Stimulated activated CD8-positive, alpha-beta memory T cell treated with anti-CD3 and anti-CD28 coated beads, Interleukin-2, amount 100 ng/mL, for 48 hours (primary cell): ENCODE results near the gene PLD3.
A peak's percentile ranks its signal among the peaks of the same experiment; 100 is the strongest.
"Not testable (repeated sequence)": the region's sequence is repeated elsewhere in the genome, so short reads cannot be mapped to it uniquely, and the experiment has no call there.

ENCODE experiments used
- DNase-seq, 2 donors: peaks; one replicate each; pipeline ENCODE4 v3.0.0-alpha.2; 2020; ENCODE audit warnings: low read depth in 2 of 2

The PLD3 gene

DNA sequence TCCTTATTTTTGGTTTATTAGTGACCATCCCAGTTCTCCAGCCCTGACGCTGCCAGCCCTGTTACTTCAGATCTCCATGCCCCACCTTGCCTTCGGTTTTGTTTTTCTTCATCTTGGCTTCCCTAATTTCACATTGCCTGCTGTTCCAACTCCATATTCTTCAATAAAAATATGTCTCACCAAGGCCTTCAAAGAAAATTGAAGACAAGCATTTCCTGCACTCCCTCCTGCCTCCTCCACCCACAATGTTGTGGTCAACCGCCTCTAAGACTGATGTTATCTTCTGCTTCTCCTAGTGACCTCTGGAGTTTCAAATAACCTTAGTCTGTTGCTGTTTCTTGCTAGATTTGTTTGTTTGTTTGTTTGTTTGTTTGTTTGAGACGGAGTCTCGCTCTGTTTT lies 14.6 kb downstream of the PLD3 start:
- DNase-seq = no peak

DNA sequence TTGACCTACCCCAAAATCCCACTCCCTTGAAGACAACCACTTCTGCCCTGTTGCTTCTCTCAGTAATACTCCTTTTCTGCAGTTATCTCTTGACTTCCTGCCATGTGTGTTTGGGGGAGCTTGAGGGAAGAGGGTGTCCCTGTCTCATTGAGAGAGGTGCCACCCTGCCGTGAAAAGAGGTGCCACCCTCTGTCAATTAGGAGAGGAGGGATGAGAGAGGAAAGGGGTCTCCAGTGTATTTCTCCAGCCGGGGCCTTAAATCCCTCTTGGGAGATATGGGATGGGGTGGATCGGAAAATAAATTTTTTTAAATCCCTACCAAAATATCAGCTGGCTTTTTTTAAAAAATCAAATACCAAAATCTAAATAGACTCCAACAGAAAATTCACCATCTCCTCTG lies 16.5 kb downstream of the PLD3 start:
- DNase-seq = no peak

- DNase-seq = peak; percentile 50 to 64
Measured at GRCh38 chr19:40365613-40366401, 17.3 kb downstream of the PLD3 start.

DNA sequence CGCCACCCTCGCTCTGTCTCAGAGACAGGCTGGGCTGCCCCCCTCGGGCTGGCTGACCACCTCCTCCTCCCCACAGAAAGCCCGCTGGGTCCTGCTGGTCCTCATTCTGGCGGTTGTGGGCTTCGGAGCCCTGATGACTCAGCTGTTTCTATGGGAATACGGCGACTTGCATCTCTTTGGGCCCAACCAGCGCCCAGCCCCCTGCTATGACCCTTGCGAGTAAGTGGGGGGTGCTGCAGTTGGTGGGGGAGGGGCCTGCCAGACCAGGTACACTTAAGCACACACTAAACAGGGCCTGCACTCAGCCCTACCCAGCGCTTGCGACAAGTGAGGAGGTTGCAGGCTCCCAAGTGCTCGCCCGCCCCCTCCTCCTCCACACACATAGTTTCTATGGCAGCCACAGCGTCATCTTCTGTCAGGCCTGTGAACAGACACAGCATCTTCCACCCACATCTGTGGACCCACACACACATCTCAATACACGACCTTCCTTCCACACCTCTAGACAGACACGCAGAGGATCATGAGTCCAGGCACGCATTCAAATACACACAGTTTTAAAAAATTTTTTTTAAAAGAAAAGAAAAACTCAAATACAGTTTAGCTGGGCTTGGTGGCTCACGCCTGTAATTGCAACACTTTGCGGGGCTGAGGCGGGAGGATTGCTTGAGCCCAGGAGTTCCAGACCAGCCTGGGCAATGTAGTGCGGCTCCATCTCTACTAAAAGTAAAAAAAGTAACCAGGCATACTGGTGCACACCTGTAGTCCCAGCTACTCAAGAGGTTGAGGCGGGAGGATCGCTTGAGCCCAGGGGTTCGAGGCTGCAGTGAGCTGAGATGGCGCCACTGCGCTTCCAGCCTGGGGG lies 18.4 kb downstream of the PLD3 start:
- no peak for DNase-seq

- no peak for DNase-seq
Measured at GRCh38 chr19:40367577-40368434, 19.3 kb downstream of the PLD3 start.

DNA sequence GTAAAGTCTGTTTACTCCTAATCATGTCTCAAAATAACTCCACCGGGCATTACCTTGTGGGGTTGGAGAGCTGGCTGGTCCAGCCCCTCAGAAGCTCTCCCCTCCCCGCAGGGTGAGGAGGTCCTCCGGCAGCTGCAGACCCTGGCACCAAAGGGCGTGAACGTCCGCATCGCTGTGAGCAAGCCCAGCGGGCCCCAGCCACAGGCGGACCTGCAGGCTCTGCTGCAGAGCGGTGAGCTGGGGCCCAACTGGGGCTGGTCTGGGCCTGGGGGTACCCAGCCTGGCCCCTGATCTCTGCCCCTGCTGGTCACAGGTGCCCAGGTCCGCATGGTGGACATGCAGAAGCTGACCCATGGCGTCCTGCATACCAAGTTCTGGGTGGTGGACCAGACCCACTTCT lies 21.3 kb downstream of the PLD3 start:
- DNase-seq = no peak

- DNase-seq = not testable (repeated sequence)
Measured at GRCh38 chr19:40370253-40370652, 21.8 kb downstream of the PLD3 start.

DNA sequence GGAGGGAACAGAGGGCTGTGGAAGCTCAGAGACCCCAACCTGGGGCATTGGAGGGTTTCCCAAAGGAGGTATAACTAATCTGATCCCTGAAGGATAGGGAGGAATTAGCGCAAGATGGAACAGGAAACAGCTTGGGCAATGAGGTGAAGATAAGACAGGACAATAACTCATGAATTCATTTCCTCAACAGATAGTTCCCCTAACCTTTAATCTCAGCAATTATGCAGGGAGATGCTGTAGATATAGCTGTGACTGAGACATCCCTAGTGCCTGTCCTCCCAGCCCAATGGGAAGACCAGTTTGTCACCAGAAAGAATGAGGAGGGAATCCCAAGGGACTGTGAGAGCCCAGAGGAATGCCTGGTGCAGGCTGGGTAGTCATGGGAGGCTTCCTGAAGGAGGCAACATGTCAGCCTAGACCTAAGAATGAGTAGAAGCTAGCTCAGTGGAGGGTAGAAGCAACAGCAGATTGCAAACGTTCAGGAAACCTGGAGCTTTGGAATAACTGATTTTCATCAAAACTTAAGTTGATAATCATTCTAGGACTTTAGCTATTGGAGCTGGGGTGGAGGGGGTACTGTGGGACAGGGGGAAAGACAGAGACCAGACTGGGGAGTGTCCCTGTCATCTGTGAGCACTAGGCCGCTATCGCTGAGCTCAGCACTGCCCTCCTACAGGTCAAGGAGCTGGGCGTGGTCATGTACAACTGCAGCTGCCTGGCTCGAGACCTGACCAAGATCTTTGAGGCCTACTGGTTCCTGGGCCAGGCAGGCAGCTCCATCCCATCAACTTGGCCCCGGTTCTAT lies 22.7 kb downstream of the PLD3 start:
- no peak for DNase-seq

DNA sequence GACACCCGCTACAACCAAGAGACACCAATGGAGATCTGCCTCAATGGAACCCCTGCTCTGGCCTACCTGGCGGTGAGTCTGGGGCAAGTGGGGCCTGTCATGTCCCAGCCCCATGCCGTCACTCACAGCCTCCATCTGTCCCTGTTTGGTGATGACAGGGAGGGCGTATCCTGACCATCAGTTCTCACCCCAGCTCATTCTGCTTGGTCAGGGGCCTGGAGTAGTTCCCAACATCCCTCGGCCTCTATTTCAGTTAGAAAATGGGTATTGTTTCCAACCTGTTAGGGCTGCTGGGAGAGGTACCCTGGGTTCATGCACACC lies 23.3 kb downstream of the PLD3 start:
- no peak for DNase-seq

GRCh38 chr19:40374084-40374483 lies 25.6 kb downstream of the PLD3 start:
- DNase-seq = no peak

- no peak for DNase-seq
Measured at GRCh38 chr19:40376286-40376862, 27.9 kb downstream of the PLD3 start.

GRCh38 chr19:40377876-40378385 lies 29.4 kb downstream of the PLD3 start:
- no peak for DNase-seq

DNA sequence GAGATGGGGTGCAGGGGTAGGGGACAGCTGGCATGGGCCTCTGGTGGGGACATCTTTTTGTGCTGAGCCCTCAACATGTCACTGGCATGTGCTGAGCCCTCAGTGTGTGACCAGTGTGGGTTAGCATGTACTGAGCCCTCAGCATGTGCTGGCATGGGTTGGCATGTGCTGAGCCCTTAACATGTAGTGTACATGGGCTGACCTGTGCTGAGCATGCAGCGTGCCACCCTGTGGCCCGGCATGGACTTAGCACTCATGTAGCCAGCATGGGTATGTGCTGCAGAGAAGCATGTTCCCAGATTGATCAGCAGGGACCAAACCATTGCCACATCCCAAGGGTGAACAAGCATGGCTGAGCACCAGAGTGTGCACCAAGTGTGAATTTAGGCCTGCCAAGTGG lies 30.0 kb downstream of the PLD3 start:
- DNase-seq = no peak

- no peak for DNase-seq
Measured at GRCh38 chr19:40379446-40380198, 31.1 kb downstream of the PLD3 start.

DNA sequence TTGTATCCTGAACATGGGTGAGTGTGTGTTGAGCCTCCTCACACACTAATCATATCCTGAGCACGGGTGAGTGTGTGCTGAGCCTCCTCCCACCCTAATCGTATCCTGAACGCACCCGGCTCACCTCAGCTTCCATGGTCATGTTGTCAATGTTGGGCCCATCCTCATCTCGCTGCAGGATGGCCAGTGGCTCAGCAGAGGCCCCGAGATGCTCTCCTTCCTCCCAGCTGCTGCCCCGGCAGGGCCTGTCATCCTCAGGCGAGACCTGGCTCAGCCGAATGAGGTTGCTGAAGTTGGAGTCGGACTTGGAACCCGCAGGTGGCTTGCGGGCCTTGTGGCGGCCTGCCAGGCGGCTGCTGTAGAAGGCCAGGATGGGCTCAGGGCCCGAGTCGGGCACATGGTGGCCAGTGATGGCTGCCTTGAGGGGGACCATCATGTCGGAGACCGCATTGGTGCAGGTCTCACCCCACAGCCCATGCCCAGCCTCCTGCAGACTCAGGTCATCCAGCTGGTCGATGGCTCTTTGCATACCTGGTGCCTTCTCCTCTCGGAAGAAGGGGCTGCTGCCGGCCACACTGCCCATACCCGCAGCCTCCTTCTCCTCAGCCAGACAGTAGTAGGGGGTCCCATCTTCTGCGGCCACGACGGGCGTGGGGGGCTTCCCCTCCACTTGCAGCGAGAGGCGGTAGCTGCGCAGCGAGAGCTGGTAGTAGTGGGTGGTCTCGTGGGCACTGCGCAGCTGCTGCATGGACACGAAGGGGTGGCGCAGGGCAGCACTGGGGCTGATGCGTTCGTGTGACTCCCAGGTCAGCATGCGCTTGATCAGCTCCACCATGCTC lies 31.9 kb downstream of the PLD3 start:
- no peak for DNase-seq

- DNase-seq = no peak
Measured at GRCh38 chr19:40381321-40381720, 32.8 kb downstream of the PLD3 start.

- DNase-seq = no peak
Measured at GRCh38 chr19:40383668-40384248, 35.3 kb downstream of the PLD3 start.

GRCh38 chr19:40387155-40387554 lies 38.7 kb downstream of the PLD3 start:
- DNase-seq = no peak

DNA sequence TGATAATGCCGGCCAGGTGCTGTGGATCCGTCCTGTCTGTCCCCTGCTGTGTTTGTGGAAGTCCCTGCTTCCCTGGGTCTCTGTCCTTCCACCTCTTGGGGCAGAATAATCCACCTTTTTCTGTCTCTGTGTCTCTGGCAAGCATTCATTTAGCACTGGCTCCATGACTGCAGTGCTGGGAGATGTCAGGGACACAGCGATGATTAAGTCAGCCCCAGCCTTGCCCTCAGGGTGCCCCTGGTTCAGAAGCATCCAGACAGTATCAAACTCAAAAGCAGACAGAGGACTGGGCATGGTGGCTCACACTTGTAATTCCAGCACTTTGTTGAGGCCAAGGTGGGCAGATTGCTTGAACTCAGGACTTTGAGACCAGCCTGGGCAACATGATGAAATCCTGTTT lies 40.0 kb downstream of the PLD3 start:
- no peak for DNase-seq
